CD14-positive monocyte (primary cell): Measurements from ENCODE around the gene LMTK2. TPM values are rescaled to one million over a fixed set of nuclear protein-coding genes. Genes with fewer than 3 reads are reported as not detected.

Source experiments
- DNase-seq, 3 donors: peaks; one replicate each; pipeline ENCODE4 v3.0.0-alpha.2; 2011 to 2022
- H2AFZ ChIP-seq: 2 replicates; pipeline ENCODE4 v1.6.0; 2012; ENCODE audit warnings: mild to moderate bottlenecking, low read depth, low read length, inconsistent platforms; ENCODE audit not compliant: insufficient read depth, poor library complexity, severe bottlenecking
- H3K27ac ChIP-seq, 2 donors: 1 replicate in 1 of 2; 2 replicates in 1 of 2; pipeline ENCODE4 v1.5.1; 2012 to 2013; ENCODE audit warnings: low read length in 2 of 2, control low read depth in 1 of 2, inconsistent platforms in 1 of 2, low read depth in 1 of 2, mild to moderate bottlenecking in 1 of 2
- H3K27me3 ChIP-seq, 2 donors: one replicate each; pipeline versions ENCODE4 v1.6.0 to v1.6.1; 2011 to 2013; ENCODE audit warnings: low read length in 2 of 2; ENCODE audit not compliant: control insufficient read depth in 2 of 2, insufficient read depth in 2 of 2
- H3K36me3 ChIP-seq, 2 donors: replicated peaks in 1 of 2; 1 replicate in 1 of 2; 2 replicates in 1 of 2; pipeline versions ENCODE4 v1.5.1 to v1.6.1; 2012 to 2013; ENCODE audit warnings: low read length in 2 of 2, control low read depth in 1 of 2, inconsistent platforms in 1 of 2, mild to moderate bottlenecking in 1 of 2; ENCODE audit not compliant: insufficient read depth in 2 of 2, control insufficient read depth in 1 of 2
- H3K4me1 ChIP-seq, 2 donors: 1 replicate in 1 of 2; 2 replicates in 1 of 2; pipeline versions ENCODE4 v1.5.1 to v1.6.1; 2012 to 2013; ENCODE audit warnings: low read length in 2 of 2, control low read depth in 1 of 2, inconsistent platforms in 1 of 2, mild to moderate bottlenecking in 1 of 2, moderate library complexity in 1 of 2; ENCODE audit not compliant: insufficient read depth in 2 of 2, control insufficient read depth in 1 of 2
- H3K4me2 ChIP-seq: replicated peaks from 2 replicates; pipeline ENCODE3; 2012; ENCODE audit warnings: low read length, moderate library complexity, mild to moderate bottlenecking; ENCODE audit not compliant: poor library complexity, severe bottlenecking; ENCODE audit errors: extremely low read depth
- H3K4me3 ChIP-seq, 3 experiments: fragments of 200-600 bp in 1 of 3; sonication (generic) in 1 of 3; replicated peaks in 1 of 3; 1 replicate in 2 of 3; 2 replicates in 1 of 3; pipeline ENCODE4 v1.5.1; 2011 to 2013; ENCODE audit warnings: low read length in 3 of 3, mild to moderate bottlenecking in 3 of 3, control low read depth in 2 of 3, low read depth in 2 of 3, inconsistent platforms in 1 of 3, moderate library complexity in 1 of 3
- H3K79me2 ChIP-seq: 2 replicates; pipeline ENCODE4 v1.6.0; 2012; ENCODE audit warnings: mild to moderate bottlenecking, control low read depth, inconsistent platforms, low read length, moderate library complexity; ENCODE audit not compliant: insufficient read depth
- H3K9ac ChIP-seq: 2 replicates; pipeline ENCODE4 v1.6.0; 2017; ENCODE audit warnings: low read length, mild to moderate bottlenecking; ENCODE audit not compliant: insufficient read depth, poor library complexity, severe bottlenecking
- H3K9me3 ChIP-seq, 2 donors: replicated peaks in 1 of 2; 1 replicate in 1 of 2; 2 replicates in 1 of 2; pipeline versions ENCODE4 v1.5.1 to v1.6.1; 2012 to 2013; ENCODE audit warnings: low read length in 2 of 2, control low read depth in 1 of 2; ENCODE audit not compliant: control insufficient read depth in 1 of 2, insufficient read depth in 1 of 2
- H4K20me1 ChIP-seq: 2 replicates; pipeline ENCODE4 v1.6.0; 2012; ENCODE audit warnings: mild to moderate bottlenecking, low read length, control low read depth, moderate library complexity; ENCODE audit not compliant: insufficient read depth
- H3K27ac Mint-ChIP-seq, 7 donors: one replicate each; pipeline ENCODE4 v1.8.0; 2020; ENCODE audit warnings: mild to moderate bottlenecking in 7 of 7, mixed read lengths in 7 of 7, moderate library complexity in 6 of 7, inconsistent platforms in 2 of 7
- H3K27me3 Mint-ChIP-seq, 3 donors: one replicate each; pipeline ENCODE4 v1.8.0; 2021 to 2022; ENCODE audit warnings: low read depth in 3 of 3, mild to moderate bottlenecking in 3 of 3, mixed read lengths in 3 of 3, moderate library complexity in 3 of 3, inconsistent platforms in 1 of 3
- H3K36me3 Mint-ChIP-seq, 2 donors: one replicate each; pipeline ENCODE4 v1.8.0; 2020; ENCODE audit warnings: mixed read lengths in 2 of 2, inconsistent platforms in 1 of 2, mild to moderate bottlenecking in 1 of 2
- H3K4me1 Mint-ChIP-seq: one replicate; pipeline ENCODE4 v1.8.0; 2020; ENCODE audit warnings: mild to moderate bottlenecking, mixed read lengths
- H3K4me3 Mint-ChIP-seq, 2 donors: one replicate each; pipeline ENCODE4 v1.8.0; 2020; ENCODE audit warnings: mild to moderate bottlenecking in 2 of 2, mixed read lengths in 2 of 2, moderate library complexity in 1 of 2
- H3K9me3 Mint-ChIP-seq, 7 donors: one replicate each; pipeline ENCODE4 v1.8.0; 2020 to 2022; ENCODE audit warnings: mixed read lengths in 7 of 7, mild to moderate bottlenecking in 6 of 7, moderate library complexity in 6 of 7, inconsistent platforms in 2 of 7
- WGBS: methylation state at CpG from one replicate; pipeline ENCODE4 v1.1.5; 2013; ENCODE audit warnings: missing lambda C conversion rate; ENCODE audit not compliant: insufficient coverage; 5-methylcytosine and 5-hydroxymethylcytosine counted together
- intact Hi-C, 2 donors: fragments of 100-400 bp; cut with micrococcal nuclease; formaldehyde crosslinking; loops; one replicate each; pipeline versions ENCODE4 v1.15.0 to v1.15.1; 2023
- polyA plus RNA-seq, 3 donors: library from polyadenylated mRNA; depleted of rRNA in 1 of 3; unstranded in 2 of 3; stranded (reverse) in 1 of 3; fragments of 300-500 nt in 2 of 3; fragments of >200 nt in 1 of 3; fragmentation: Illumina TruSeq in 2 of 3; gene quantifications; 1 replicate in 2 of 3; 2 replicates in 1 of 3; pipeline ENCODE4 v1.2.3, GENCODE V29; 2012 to 2021
- TF ChIP-seq, protein P1 (sequence below): fragments of 200-600 bp; IDR thresholded peaks from one replicate; pipeline ENCODE4 v1.8.0; 2022; ENCODE audit warnings: antibody characterized with exemption, mild to moderate bottlenecking

The LMTK2 gene
- polyA plus RNA-seq, 3 donors = 1.7 to 9.2 (median 1.8) TPM

GRCh38 chr7:98151884-98152283 lies 45.2 kb downstream of the LMTK2 start:
- Mint-ChIP-seq H3K9me3 (peaks cover 0 to 24% (median 10%) of the 10 kb centered on the region in 7 donors), H3K4me1 (no peaks in the 10 kb centered on the region), H3K4me3 (peak overlapping the region in 1 of 2 donors; percentile 30), H3K27me3 (peaks cover 60 to 83% (median 68%) of the 10 kb centered on the region in 3 donors), H3K27ac (no peak overlapping the region), H3K36me3 (peaks cover 76 to 87% of the 10 kb centered on the region in 2 donors)
- Histone ChIP-seq H3K27ac (no peak overlapping the region), H3K4me3 (no peak overlapping the region), H3K79me2 (no peaks in the 10 kb centered on the region), H4K20me1 (peaks cover 69% of the 10 kb centered on the region), H2AFZ (no peak overlapping the region), H3K27me3 (peaks cover 45 to 68% of the 10 kb centered on the region in 2 donors), H3K36me3 (peaks cover 2 to 66% of the 10 kb centered on the region in 2 donors), H3K4me2 (no peak overlapping the region), H3K9ac (no peak overlapping the region), H3K4me1 (no peaks in the 10 kb centered on the region), H3K9me3 (no peaks in the 10 kb centered on the region)
- TF ChIP-seq, protein P1, sequence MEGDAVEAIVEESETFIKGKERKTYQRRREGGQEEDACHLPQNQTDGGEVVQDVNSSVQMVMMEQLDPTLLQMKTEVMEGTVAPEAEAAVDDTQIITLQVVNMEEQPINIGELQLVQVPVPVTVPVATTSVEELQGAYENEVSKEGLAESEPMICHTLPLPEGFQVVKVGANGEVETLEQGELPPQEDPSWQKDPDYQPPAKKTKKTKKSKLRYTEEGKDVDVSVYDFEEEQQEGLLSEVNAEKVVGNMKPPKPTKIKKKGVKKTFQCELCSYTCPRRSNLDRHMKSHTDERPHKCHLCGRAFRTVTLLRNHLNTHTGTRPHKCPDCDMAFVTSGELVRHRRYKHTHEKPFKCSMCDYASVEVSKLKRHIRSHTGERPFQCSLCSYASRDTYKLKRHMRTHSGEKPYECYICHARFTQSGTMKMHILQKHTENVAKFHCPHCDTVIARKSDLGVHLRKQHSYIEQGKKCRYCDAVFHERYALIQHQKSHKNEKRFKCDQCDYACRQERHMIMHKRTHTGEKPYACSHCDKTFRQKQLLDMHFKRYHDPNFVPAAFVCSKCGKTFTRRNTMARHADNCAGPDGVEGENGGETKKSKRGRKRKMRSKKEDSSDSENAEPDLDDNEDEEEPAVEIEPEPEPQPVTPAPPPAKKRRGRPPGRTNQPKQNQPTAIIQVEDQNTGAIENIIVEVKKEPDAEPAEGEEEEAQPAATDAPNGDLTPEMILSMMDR = no peak
- intact Hi-C loops = no loop called here
- no peak for DNase-seq
- no CpG with 5 or more reads among the region's 5 CpGs for WGBS

GRCh38 chr7:98156700-98157099 lies 50.0 kb downstream of the LMTK2 start:
- H3K36me3 Mint-ChIP-seq = peaks cover 85 to 92% of the 10 kb centered on the region in 2 donors
- peaks cover 57% of the 10 kb centered on the region for H4K20me1 ChIP-seq

More at GRCh38 chr7:98156700-98157099, 50.0 kb downstream of the LMTK2 start:
- H3K4me2 ChIP-seq = no peak overlapping the region
- H3K79me2 ChIP-seq = no peaks in the 10 kb centered on the region
- no peak for DNase-seq
- no peaks in the 10 kb centered on the region for H3K9me3 ChIP-seq
- H3K9me3 Mint-ChIP-seq = peaks cover 0 to 13% (median 2%) of the 10 kb centered on the region in 7 donors
- peaks cover 23 to 50% of the 10 kb centered on the region in 2 donors for H3K27me3 ChIP-seq
- peaks cover 2 to 70% of the 10 kb centered on the region in 2 donors for H3K36me3 ChIP-seq
- no peak overlapping the region for H2AFZ ChIP-seq
- H3K27me3 Mint-ChIP-seq = peaks cover 44 to 67% (median 45%) of the 10 kb centered on the region in 3 donors
- H3K4me3 Mint-ChIP-seq = no peak overlapping the region
- no peaks in the 10 kb centered on the region for H3K4me1 Mint-ChIP-seq
- H3K27ac ChIP-seq = no peak overlapping the region
- no peak overlapping the region for H3K27ac Mint-ChIP-seq
- no peak overlapping the region for H3K4me3 ChIP-seq
- H3K9ac ChIP-seq = no peak overlapping the region
- intact Hi-C loops = no loop called here
- 96% methylated on average over 5 of the region's 5 CpGs for WGBS
- H3K4me1 ChIP-seq = no peaks in the 10 kb centered on the region
- TF ChIP-seq, protein P1 = no peak
